Suprapubic skin (tissue), 4 donors: ENCODE measurements around the gene RASL10A.

Experiments
- EP300 ChIP-seq: sonication (generic); formaldehyde crosslinking; IDR thresholded peaks from one replicate; pipeline ENCODE4 v1.6.1; 2017; ENCODE audit warnings: antibody characterized with exemption
- POLR2A ChIP-seq, 2 donors: fragments of 450-650 bp; IDR thresholded peaks; one replicate each; pipeline ENCODE4 v1.6.1; 2017; ENCODE audit warnings: antibody characterized with exemption in 2 of 2, mild to moderate bottlenecking in 2 of 2, moderate library complexity in 2 of 2
- POLR2AphosphoS5 ChIP-seq, 3 donors: sonication (generic); formaldehyde crosslinking; IDR thresholded peaks; one replicate each; pipeline ENCODE4 v1.6.1; 2017; ENCODE audit warnings: antibody characterized with exemption in 3 of 3
- TF ChIP-seq, protein P1 (sequence below), 2 donors: fragments of 200-600 bp in 1 of 2; fragments of 450-650 bp in 1 of 2; sonication (generic) in 1 of 2; IDR thresholded peaks; one replicate each; pipeline ENCODE4 v1.5.1; 2016 to 2019; ENCODE audit warnings: antibody characterized with exemption in 2 of 2, mild to moderate bottlenecking in 1 of 2, moderate library complexity in 1 of 2

DNA sequence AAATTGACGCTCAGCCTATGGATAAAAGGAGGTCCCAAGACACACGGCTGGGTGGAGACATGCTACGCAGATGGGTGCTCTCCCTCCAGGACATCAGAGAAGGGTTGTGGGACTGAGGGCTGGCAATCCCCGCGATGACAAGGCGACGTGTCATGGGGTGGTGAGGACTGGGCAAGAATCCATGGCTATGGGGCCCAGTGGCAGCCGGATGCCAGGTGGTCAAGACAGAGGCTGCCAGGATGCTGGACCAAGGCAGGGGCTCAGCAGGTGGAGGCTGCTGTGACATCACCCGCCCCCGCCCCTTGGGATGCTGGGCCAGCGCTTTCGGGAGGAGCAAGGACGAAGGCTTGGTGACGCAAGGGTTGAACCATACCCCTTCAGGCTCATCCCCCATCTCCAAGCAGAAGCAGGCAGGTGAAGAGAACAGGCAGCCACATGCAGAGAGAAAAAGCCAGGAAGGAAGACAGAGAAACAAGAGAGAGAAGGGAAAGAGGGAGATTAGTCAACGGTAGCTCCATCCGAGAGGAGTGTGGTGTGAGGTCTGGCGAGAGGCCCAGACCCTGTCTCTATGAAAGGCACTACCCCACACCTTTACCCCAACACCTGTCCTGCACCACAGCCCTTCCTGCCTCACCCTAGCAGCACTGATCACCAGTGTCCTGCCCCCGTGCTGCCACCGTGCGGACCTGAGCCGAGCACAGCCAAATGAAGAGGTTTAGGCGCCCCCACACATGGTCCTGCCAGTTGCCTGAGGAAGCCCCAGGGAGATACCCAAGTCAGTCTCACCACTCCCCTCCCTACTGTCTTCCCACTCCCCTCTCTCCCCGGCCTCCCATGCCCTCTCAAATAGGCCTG lies 24.1 kb upstream of the RASL10A start:
- TF ChIP-seq POLR2A (IDR thresholded peaks at IDR 0.05), result no peak
- TF ChIP-seq, protein P1, sequence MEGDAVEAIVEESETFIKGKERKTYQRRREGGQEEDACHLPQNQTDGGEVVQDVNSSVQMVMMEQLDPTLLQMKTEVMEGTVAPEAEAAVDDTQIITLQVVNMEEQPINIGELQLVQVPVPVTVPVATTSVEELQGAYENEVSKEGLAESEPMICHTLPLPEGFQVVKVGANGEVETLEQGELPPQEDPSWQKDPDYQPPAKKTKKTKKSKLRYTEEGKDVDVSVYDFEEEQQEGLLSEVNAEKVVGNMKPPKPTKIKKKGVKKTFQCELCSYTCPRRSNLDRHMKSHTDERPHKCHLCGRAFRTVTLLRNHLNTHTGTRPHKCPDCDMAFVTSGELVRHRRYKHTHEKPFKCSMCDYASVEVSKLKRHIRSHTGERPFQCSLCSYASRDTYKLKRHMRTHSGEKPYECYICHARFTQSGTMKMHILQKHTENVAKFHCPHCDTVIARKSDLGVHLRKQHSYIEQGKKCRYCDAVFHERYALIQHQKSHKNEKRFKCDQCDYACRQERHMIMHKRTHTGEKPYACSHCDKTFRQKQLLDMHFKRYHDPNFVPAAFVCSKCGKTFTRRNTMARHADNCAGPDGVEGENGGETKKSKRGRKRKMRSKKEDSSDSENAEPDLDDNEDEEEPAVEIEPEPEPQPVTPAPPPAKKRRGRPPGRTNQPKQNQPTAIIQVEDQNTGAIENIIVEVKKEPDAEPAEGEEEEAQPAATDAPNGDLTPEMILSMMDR (IDR thresholded peaks at IDR 0.05), result no peak
- TF ChIP-seq EP300, result no peak
- TF ChIP-seq POLR2AphosphoS5 (IDR thresholded peaks at IDR 0.05), result no peak
